ENCODE results near the gene MLIP.

- no peak for TF ChIP-seq POLR2AphosphoS5 (IDR thresholded peaks at IDR 0.05)
- no peak for TF ChIP-seq CTCF (IDR thresholded peaks at IDR 0.05)
- TF ChIP-seq POLR2A (IDR thresholded peaks at IDR 0.05), result no peak
Measured at GRCh38 chr6:54112151-54112650, 958 bp downstream of the MLIP start.

All from breast epithelium (tissue), 3 donors.